B cell (primary cell): ENCODE measurements around the gene GNB1. TPM values are rescaled to one million over a fixed set of nuclear protein-coding genes. Genes with fewer than 3 reads are reported as not detected.

Experiments
- ATAC-seq: fragments of 200-7000 bp; cut with Tn5 transposase; one replicate; pipeline ENCODE4 v1.10.0; 2021; ENCODE audit warnings: low read depth, mild to moderate bottlenecking, moderate number of reproducible peaks, moderate library complexity
- CTCF ChIA-PET: fragments of 350-600 bp; sonication (Branson Sonifier 250); formaldehyde crosslinking; loops from one replicate; lab custom pipeline; 2021; ENCODE audit warnings: antibody characterized with exemption, inconsistent platforms; lab: Charles Lee
- POLR2A ChIA-PET: fragments of 350-600 bp; sonication (Branson Sonifier 250); formaldehyde crosslinking; loops from one replicate; lab custom pipeline; 2021; ENCODE audit warnings: antibody characterized with exemption; lab: Charles Lee
- DNase-seq: peaks from one replicate; pipeline ENCODE4 v3.0.0; 2013
- H2AFZ ChIP-seq: 2 replicates; pipeline ENCODE4 v1.6.1; 2012; ENCODE audit warnings: mild to moderate bottlenecking, low read depth, low read length; ENCODE audit not compliant: insufficient read depth, poor library complexity, severe bottlenecking
- H3K27ac ChIP-seq, 2 donors: 1 replicate in 1 of 2; 2 replicates in 1 of 2; pipeline ENCODE4 v1.5.1; 2012 to 2013; ENCODE audit warnings: low read length in 2 of 2, mild to moderate bottlenecking in 2 of 2, moderate library complexity in 1 of 2
- H3K27me3 ChIP-seq, 4 experiments: fragments of 200-600 bp in 1 of 4; sonication (generic) in 1 of 4; replicated peaks in 1 of 4; 1 replicate in 2 of 4; 2 replicates in 2 of 4; pipeline versions ENCODE4 v1.6.1 to v1.7.0; 2013 to 2016; ENCODE audit warnings: low read length in 3 of 4, mild to moderate bottlenecking in 2 of 4, mixed read lengths in 1 of 4, moderate library complexity in 1 of 4; ENCODE audit not compliant: insufficient read depth in 4 of 4, control insufficient read depth in 3 of 4; ENCODE audit errors: control extremely low read depth in 1 of 4
- H3K36me3 ChIP-seq, 2 experiments: replicated peaks in 1 of 2; 1 replicate in 1 of 2; 2 replicates in 1 of 2; pipeline versions ENCODE4 v1.6.1 to v1.7.1; 2013; ENCODE audit warnings: low read length in 1 of 2; ENCODE audit not compliant: insufficient read depth in 2 of 2, control insufficient read depth in 1 of 2; ENCODE audit errors: control extremely low read depth in 1 of 2, extremely low read depth in 1 of 2
- H3K4me1 ChIP-seq, 2 donors: fragments of 200-600 bp in 1 of 2; sonication (generic) in 1 of 2; 1 replicate in 1 of 2; 2 replicates in 1 of 2; pipeline versions ENCODE4 v1.5.1 to v1.6.1; 2013 to 2017; ENCODE audit warnings: low read length in 2 of 2; ENCODE audit not compliant: control insufficient read depth in 2 of 2, insufficient read depth in 2 of 2
- H3K4me2 ChIP-seq: replicated peaks from 2 replicates; pipeline ENCODE3; 2012; ENCODE audit warnings: mild to moderate bottlenecking, low read depth, low read length; ENCODE audit not compliant: poor library complexity, severe bottlenecking
- H3K4me3 ChIP-seq, 5 experiments: fragments of 200-600 bp in 1 of 5; sonication (generic) in 1 of 5; 1 replicate in 3 of 5; 2 replicates in 2 of 5; pipeline versions ENCODE4 v1.5.1 to v1.7.0; 2011 to 2016; ENCODE audit warnings: low read length in 4 of 5, mild to moderate bottlenecking in 4 of 5, low read depth in 2 of 5, control low read depth in 1 of 5, moderate library complexity in 1 of 5; ENCODE audit not compliant: insufficient read depth in 1 of 5; ENCODE audit errors: control extremely low read depth in 1 of 5, extremely low read depth in 1 of 5
- H3K79me2 ChIP-seq: fragments of 200-600 bp; sonication (generic); one replicate; pipeline ENCODE4 v1.6.0; 2016; ENCODE audit warnings: low read length; ENCODE audit not compliant: control insufficient read depth, insufficient read depth
- H3K9ac ChIP-seq: fragments of 200-600 bp; sonication (generic); 2 replicates; pipeline ENCODE4 v1.6.1; 2017; ENCODE audit warnings: mild to moderate bottlenecking, low read length, moderate library complexity
- H3K9me3 ChIP-seq, 3 donors: one replicate each; pipeline versions ENCODE4 v1.6.1 to v1.7.1; 2013; ENCODE audit warnings: low read length in 2 of 3; ENCODE audit not compliant: control insufficient read depth in 2 of 3, insufficient read depth in 1 of 3; ENCODE audit errors: control extremely low read depth in 1 of 3
- H4K20me1 ChIP-seq: 2 replicates; pipeline ENCODE4 v1.6.0; 2012; ENCODE audit warnings: mild to moderate bottlenecking, low read length; ENCODE audit not compliant: insufficient read depth, control insufficient read depth, poor library complexity, severe bottlenecking
- H3K27ac Mint-ChIP-seq: one replicate; pipeline ENCODE4 v1.8.0; 2021; ENCODE audit warnings: mixed read lengths
- H3K27me3 Mint-ChIP-seq: one replicate; pipeline ENCODE4 v1.8.0; 2021; ENCODE audit warnings: mixed read lengths
- H3K4me1 Mint-ChIP-seq: one replicate; pipeline ENCODE4 v1.8.0; 2021; ENCODE audit warnings: mixed read lengths
- H3K4me3 Mint-ChIP-seq: one replicate; pipeline ENCODE4 v1.8.0; 2021; ENCODE audit warnings: mixed read lengths
- H3K9me3 Mint-ChIP-seq: one replicate; pipeline ENCODE4 v1.8.0; 2022; ENCODE audit warnings: mixed read lengths; ENCODE audit not compliant: insufficient read depth
- EZH2 ChIP-seq: IDR thresholded peaks from 2 replicates; pipeline ENCODE4 v1.6.1; 2012; ENCODE audit warnings: borderline replicate concordance, low read depth, mild to moderate bottlenecking, moderate library complexity, low read length; ENCODE audit not compliant: insufficient read depth, poor library complexity, severe bottlenecking
- WGBS: methylation state at CpG from one replicate; pipeline ENCODE4 v1.1.5; 2013; ENCODE audit warnings: missing lambda C conversion rate; ENCODE audit not compliant: insufficient coverage; 5-methylcytosine and 5-hydroxymethylcytosine counted together
- intact Hi-C: fragments of 100-400 bp; cut with micrococcal nuclease; formaldehyde crosslinking; loops from one replicate; pipeline ENCODE4 v1.10.0; 2022
- polyA plus RNA-seq: library from polyadenylated mRNA; depleted of rRNA; stranded (reverse); fragments of >200 nt; gene quantifications from 2 replicates; pipeline ENCODE4 v1.2.3, GENCODE V29; 2012
- total RNA-seq, 2 donors: library from RNA; stranded (reverse); fragments of 120-200 nt in 1 of 2; gene quantifications; 1 replicate in 1 of 2; 2 replicates in 1 of 2; pipeline versions ENCODE4 v1.2.3 to v1.2.4, GENCODE V29; 2013 to 2022
- TF ChIP-seq, protein P1 (sequence below): fragments of 200-600 bp; IDR thresholded peaks from one replicate; pipeline ENCODE4 v1.8.0; 2022; ENCODE audit warnings: antibody characterized with exemption, mild to moderate bottlenecking

GNB1 gene
- total and polyA plus RNA-seq, 2 donors (not counting 1 experiment from before 2014, with no cell fraction given): 249 to 269 TPM

DNA sequence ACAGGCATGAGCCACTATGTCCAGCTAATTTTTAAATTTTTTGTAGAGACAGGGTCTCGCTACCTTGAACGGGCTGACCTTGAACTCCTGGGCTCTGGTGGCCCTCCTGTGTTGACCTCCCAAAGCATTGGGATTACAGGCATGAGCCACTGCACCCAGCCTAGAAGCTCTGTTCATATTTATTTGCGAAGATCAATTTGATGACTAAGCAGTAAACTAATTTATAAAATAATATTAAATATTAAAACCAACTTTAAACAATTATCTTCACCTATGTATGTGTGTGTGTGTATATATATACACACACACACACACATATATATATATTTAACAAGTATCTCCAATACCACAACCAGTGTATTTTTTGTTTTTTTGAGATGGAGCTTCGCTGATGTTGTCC is 117.0 kb downstream of the GNB1 start:
- peaks cover 91% of the 10 kb centered on the region for H3K79me2 ChIP-seq
- no peak overlapping the region for H2AFZ ChIP-seq
- H4K20me1 ChIP-seq: peaks cover 49% of the 10 kb centered on the region
- Mint-ChIP-seq H3K4me1 (peaks cover 43% of the 10 kb centered on the region), H3K9me3 (peaks cover 4% of the 10 kb centered on the region), H3K4me3 (no peak overlapping the region), H3K27me3 (no peaks in the 10 kb centered on the region), H3K27ac (peak overlapping the region; percentile 68)
- peaks cover 29 to 39% of the 10 kb centered on the region in 2 donors for H3K4me1 ChIP-seq
- H3K27me3 ChIP-seq: no peaks in the 10 kb centered on the region
- H3K27ac ChIP-seq: peak overlapping the region in 1 of 2 donors; percentile 58
- DNase-seq (no peak), ATAC-seq (no peak)
- H3K36me3 ChIP-seq: peaks cover 0 to 26% of the 10 kb centered on the region in 2 experiments
- peaks cover 0 to 7% (median 0%) of the 10 kb centered on the region in 3 donors for H3K9me3 ChIP-seq
- intact Hi-C loops: no loop called here
- H3K4me3 ChIP-seq: no peak overlapping the region
- CTCF ChIA-PET: no interaction called here
- no peak overlapping the region for H3K4me2 ChIP-seq
- POLR2A ChIA-PET: no interaction called here
- TF ChIP-seq, protein P1, sequence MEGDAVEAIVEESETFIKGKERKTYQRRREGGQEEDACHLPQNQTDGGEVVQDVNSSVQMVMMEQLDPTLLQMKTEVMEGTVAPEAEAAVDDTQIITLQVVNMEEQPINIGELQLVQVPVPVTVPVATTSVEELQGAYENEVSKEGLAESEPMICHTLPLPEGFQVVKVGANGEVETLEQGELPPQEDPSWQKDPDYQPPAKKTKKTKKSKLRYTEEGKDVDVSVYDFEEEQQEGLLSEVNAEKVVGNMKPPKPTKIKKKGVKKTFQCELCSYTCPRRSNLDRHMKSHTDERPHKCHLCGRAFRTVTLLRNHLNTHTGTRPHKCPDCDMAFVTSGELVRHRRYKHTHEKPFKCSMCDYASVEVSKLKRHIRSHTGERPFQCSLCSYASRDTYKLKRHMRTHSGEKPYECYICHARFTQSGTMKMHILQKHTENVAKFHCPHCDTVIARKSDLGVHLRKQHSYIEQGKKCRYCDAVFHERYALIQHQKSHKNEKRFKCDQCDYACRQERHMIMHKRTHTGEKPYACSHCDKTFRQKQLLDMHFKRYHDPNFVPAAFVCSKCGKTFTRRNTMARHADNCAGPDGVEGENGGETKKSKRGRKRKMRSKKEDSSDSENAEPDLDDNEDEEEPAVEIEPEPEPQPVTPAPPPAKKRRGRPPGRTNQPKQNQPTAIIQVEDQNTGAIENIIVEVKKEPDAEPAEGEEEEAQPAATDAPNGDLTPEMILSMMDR: no peak
- no peak for TF ChIP-seq EZH2
- WGBS: 100% methylated on average over 3 of the region's 4 CpGs
- H3K9ac ChIP-seq: no peak overlapping the region

DNA sequence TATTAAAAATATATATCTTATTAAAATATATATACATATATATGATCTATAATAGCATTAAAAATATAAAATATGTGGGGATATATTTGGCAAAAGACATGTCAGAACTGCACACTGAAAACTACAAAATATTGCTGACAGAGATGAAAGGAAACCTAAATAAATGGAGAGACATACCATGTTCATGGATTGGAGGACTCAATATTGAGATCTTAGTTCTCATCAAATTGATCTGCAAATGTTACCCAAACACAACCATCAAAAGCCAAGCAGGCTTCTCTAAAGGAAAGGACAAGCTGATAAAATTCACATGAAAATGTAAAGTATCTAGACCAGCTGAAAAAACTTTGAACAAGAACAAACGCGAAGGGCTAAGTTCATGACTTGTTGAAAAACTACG is 119.8 kb downstream of the GNB1 start:
- H3K4me1 Mint-ChIP-seq: peaks cover 34% of the 10 kb centered on the region
- H3K27me3 ChIP-seq: no peaks in the 10 kb centered on the region
- peaks cover 0 to 51% of the 10 kb centered on the region in 2 experiments for H3K36me3 ChIP-seq
- peaks cover 98% of the 10 kb centered on the region for H3K79me2 ChIP-seq
- CTCF ChIA-PET: no interaction called here
- H2AFZ ChIP-seq: no peak overlapping the region
- WGBS: 100% methylated on average over 3 of the region's 3 CpGs
- DNase-seq: no peak
- H3K9me3 ChIP-seq: peaks cover 0 to 7% (median 0%) of the 10 kb centered on the region in 3 donors
- H3K27ac ChIP-seq: no peak overlapping the region
- no peak overlapping the region for H3K9ac ChIP-seq
- H3K27ac Mint-ChIP-seq: peak overlapping the region; percentile 5
- POLR2A ChIA-PET: no interaction called here
- intact Hi-C loops: no loop called here
- H3K4me3 Mint-ChIP-seq: no peak overlapping the region
- no peak for ATAC-seq
- peaks cover 62% of the 10 kb centered on the region for H4K20me1 ChIP-seq
- H3K4me1 ChIP-seq: peaks cover 17 to 21% of the 10 kb centered on the region in 2 donors
- TF ChIP-seq, protein P1: no peak
- TF ChIP-seq EZH2: no peak
- H3K4me3 ChIP-seq: no peak overlapping the region
- H3K9me3 Mint-ChIP-seq: peaks cover 4% of the 10 kb centered on the region
- H3K4me2 ChIP-seq: no peak overlapping the region
- H3K27me3 Mint-ChIP-seq: no peaks in the 10 kb centered on the region
